H1 (cell line): ENCODE data around the gene TASP1.

ENCODE experiments used
- CHD2 ChIP-seq: IDR thresholded peaks from 2 replicates; pipeline ENCODE4 v1.6.1; 2012; ENCODE audit warnings: low read length, improper control_type of control experiment
- EGR1 ChIP-seq: IDR thresholded peaks from 2 replicates; pipeline ENCODE4 v1.6.1; 2011; ENCODE audit warnings: low read depth, low read length, borderline replicate concordance
- GTF2F1 ChIP-seq: IDR thresholded peaks from 2 replicates; pipeline ENCODE4 v1.6.1; 2012; ENCODE audit warnings: low read depth, low read length, improper control_type of control experiment, borderline replicate concordance
- TF ChIP-seq, protein P1 (sequence below), 3 experiments: IDR thresholded peaks; 1 replicate in 2 of 3; 2 replicates in 1 of 3; pipeline versions ENCODE4 v1.5.1 to v1.6.1; 2011; ENCODE audit warnings: low read length in 3 of 3, mild to moderate bottlenecking in 3 of 3, inconsistent platforms in 2 of 3, low read depth in 1 of 3, moderate library complexity in 1 of 3; ENCODE audit not compliant: insufficient read depth in 1 of 3; ENCODE audit errors: control extremely low read depth in 1 of 3

DNA sequence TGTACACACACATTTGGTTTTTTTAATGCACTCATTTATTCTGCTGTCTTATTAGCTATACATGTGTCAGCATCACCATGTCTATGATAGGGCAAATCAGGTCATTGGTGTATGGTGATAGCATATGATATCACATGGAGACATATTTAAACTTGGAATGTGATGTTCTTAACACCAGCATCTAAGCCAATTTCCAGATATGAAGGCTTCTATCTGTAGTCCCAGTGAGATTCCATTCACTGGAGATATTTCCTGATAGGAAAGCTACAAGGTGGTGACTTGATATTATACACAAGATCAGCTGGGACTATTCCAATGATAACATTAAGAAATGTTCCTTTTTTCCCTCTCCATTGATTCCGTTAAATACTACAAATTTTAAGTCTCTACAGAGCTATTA is 89.3 kb downstream of the TASP1 start:
- TF ChIP-seq GTF2F1 (no peak), CHD2 (no peak), EGR1 (no peak)
- TF ChIP-seq, protein P1, sequence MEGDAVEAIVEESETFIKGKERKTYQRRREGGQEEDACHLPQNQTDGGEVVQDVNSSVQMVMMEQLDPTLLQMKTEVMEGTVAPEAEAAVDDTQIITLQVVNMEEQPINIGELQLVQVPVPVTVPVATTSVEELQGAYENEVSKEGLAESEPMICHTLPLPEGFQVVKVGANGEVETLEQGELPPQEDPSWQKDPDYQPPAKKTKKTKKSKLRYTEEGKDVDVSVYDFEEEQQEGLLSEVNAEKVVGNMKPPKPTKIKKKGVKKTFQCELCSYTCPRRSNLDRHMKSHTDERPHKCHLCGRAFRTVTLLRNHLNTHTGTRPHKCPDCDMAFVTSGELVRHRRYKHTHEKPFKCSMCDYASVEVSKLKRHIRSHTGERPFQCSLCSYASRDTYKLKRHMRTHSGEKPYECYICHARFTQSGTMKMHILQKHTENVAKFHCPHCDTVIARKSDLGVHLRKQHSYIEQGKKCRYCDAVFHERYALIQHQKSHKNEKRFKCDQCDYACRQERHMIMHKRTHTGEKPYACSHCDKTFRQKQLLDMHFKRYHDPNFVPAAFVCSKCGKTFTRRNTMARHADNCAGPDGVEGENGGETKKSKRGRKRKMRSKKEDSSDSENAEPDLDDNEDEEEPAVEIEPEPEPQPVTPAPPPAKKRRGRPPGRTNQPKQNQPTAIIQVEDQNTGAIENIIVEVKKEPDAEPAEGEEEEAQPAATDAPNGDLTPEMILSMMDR (IDR thresholded peaks at IDR 0.05; ENCODE audit: control extremely low read depth in 1 of 3, insufficient read depth in 1 of 3, low read depth in 1 of 3, low read length in 3 of 3), result no peak
